Right renal pelvis (tissue), 4 donors: ENCODE measurements around the gene SLC17A5. TPM values are rescaled to one million over a fixed set of nuclear protein-coding genes. Genes with fewer than 3 reads are reported as not detected.
"Not testable (repeated sequence)": the region's sequence is repeated elsewhere in the genome, so short reads cannot be mapped to it uniquely, and the experiment has no call there.

ENCODE experiments used
- DNase-seq, 4 donors: peaks; one replicate each; pipeline ENCODE4 v3.0.0-alpha.2; 2013; ENCODE audit warnings: low read depth in 4 of 4, low spot score in 3 of 4, missing footprints in 1 of 4
- polyA plus RNA-seq, 4 donors: library from polyadenylated mRNA; unstranded; fragments of 120-200 nt; gene quantifications; one replicate each; pipeline ENCODE4 v1.2.1, GENCODE V29; 2013; ENCODE audit not compliant: insufficient read length in 4 of 4

The SLC17A5 gene
- polyA plus RNA-seq, 4 donors = 18.4 to 23.5 (median 21.0) TPM

DNA sequence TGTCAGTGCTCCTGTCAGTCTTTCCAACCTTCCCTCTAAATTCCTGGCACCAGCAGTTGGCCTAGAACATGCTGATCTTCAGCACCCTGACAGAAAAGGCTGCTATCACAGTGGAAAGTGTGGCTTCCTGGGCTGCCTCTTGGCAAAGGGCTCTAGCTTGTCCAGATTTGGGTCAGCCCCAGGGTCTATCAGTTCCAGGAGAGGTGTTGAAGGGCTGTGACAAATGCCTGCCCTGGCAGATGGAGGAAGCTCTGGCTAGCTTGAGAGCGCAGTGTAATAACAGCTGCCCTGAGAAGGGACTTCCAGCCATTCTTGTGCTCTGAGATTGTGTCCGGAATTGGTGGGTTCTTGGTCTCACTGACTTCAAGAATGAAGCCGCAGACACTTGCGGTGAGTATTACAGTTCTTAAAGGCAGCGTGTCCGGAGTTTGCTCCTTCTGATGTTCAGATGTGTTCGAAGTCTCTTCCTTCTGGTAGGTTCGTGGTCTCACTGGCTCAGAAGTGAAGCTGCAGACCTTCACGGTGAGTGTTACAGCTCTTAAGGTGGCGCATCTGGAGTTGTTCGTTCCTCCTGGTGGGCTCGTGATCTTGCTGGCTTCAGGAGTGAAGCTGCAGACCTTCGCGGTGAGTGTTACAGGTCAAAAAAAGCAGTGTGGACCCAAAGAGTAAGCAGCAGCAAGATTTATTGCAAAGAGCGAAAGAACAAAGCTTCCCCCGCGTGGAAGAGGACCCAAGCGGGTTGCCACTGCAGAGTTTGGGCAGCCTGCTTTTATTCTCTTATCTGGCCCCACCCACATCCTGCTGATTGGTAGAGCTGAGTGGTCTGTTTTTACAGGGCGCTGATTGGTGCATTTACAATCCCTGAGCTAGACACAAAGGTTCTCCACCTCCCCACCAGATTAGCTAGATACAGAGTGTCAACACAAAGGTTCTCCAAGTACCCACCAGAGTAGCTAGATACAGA is 82.3 kb downstream of the SLC17A5 start:
- DNase-seq = not testable (repeated sequence)

DNA sequence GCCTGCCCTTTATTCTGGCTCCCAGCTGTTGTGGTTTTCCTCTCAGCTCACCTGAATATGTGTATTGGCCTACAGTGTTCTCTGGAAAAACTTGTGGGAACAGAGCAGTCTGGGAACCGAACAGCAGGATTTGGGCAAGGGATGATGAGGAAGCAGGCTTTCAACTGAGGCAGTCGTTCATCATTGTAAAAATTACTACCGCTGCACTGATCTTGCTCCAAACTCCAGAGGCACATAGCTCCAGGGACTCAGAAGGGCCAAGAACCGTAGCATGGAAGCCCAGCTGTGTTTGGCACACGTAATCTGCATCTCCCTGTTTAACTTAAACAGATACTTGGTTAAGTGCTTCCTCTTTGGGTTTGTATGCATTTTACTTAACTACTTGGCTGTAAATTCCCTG is 84.7 kb downstream of the SLC17A5 start:
- DNase-seq = no peak

DNA sequence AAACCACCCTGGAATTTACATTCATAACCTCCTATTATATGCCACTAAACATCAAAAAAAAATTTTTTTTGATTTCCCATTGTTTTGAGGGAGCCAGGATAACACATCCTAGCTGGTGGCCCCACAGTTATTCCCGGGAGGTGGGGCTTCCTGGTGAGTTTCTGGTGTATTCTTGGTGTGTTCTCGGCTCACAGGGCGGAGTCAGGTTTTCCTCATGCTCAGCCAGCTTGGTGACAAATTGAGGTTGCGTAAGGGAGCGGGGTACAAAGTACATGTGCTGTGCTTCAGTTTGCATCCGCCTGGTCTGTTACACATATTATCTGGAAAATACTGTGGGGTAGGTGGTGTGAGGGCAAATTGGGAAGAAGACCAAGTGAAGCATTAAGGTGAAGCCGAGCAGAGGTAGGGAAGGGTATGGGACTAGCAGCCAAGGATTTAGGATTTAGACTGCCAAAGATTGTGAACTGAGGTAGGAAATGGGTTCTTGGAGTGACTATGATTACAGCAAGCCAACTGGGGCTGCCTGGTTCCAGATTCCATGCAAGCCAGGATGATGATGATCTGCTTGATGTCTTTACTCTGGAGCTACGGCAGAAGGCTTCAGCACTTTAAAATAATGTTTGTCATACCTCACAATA is 86.7 kb downstream of the SLC17A5 start:
- no peak for DNase-seq

DNA sequence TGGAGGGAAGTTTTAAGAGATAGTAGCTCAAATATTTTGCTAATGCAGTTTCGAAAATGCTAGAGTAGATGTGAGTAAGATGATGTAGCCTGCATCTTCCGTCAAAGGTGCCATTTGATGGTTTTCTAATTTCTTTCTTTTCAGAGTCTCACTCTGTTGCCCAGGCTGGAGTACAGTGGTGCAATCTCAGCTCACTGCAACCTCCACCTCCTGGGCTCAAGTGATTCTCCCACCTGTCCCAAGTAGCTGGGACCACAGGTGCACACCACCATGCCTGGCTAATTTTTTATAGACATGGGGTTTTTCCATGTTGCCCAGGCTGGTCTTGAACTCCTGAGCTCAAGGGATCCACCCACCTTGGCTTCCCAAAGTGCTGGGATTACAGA is 87.3 kb downstream of the SLC17A5 start:
- not testable (repeated sequence) for DNase-seq

DNA sequence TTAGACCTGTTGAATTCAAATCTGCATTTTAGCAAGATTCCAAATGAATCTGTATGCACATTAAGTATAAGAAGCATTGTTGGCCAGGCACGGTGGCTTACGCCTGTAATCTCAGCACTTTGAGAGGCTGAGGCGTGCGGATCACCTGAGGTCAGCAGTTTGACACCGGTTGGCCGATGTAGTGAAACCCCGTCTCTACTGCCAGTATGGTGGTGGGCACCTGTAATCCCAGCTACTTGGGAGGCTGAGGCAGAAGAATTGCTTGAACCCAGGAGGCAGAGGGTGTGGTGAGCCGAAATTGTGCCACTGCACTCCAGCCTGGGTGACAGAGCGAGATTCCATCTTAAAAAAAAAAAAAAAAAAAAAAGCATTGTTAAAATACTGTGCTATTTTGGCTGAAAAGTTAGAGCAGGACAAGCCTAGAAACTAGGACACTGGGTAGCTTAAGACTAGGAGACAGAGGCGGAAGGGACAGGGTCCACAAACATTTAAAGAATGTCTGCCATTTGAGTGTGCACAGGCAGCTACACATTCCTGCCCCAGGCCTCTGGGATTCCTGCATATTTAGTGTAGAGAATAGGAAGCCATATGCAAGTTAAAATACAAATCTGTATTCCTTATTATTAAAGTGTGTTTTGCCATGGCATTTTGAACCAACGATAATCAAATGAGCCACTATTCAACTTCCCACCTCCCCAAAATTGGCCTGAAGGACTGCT is 87.9 kb downstream of the SLC17A5 start:
- DNase-seq = peak in 1 of 4 donors; percentile 13

DNA sequence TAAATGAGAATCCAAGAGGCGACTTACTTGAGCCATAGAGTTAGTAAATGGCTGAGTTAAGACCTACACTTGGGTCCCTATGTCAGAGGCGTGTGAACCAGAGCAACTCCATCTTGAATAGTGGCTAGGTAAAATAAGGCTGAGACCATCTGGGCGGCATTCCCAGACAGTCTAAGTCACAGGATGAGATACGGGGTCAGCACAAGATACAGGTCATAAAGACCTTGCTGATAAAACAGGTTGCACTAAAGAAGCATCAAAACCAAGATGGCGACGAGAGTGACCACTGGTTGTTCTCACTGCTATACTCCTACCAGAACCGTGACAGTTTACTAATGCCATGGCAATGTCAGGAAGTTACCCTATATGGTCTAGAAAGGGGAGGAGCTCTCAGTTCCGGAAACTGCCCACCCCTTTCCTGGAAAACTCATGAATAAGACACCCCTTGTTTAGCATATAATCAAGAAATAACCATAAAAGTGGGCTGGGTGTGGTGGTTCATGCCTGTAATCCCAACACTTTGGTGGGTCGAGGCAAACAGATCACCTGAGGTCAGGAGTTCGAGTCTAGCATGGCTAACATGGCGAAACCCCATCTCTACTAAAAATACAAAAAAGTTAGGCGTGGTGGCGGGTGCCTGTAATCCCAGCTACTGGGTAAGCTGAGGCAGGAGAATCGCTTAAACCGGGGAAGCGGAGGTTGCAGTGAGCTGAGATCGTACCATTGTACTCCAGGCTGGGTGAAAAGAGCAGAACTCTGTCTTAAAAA is 89.0 kb downstream of the SLC17A5 start:
- DNase-seq = no peak

DNA sequence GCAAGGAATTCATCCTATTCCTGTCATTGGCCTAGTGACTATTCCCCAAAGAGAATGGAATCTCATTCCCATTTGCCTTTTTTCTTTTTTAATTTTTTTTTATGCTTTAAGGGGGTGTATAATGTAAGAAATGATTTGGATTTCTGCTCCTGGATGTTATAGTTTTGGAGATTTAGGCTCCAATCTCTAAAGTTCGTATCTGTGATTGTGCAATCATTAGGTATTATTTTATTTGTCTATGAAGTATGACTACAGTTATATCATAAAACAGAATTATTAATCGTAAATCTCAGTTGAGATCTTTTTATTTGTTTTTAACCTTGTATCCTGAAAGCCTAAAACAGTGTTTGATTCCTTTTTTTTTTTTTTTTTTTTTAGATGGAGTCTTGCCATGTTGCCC is 91.2 kb downstream of the SLC17A5 start:
- no peak for DNase-seq

DNA sequence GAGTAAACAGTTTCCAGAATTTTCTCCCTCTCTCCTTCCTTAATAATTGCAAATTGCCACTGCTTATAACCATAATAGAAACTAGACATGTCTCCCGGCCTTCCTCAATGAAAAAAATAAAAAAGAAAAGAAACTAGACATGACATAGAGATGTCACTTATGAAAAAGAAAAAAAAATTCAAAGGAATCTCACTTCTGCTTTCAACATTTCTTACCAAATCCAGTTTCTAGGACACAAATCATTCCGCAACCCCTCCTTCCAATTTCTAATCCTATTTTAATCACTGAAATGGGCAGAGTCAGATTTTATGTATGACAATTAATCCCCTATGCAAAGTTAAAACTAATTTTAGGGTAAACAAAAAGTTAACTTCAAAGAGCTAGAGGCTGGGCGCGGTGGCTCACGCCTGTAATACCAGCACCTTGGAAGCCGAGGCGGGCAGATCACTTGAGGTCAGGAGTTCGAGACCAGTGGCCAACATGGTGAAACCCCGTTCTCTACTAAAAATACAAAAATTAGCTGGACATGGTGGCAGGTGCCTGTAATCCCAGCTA is 92.9 kb downstream of the SLC17A5 start:
- DNase-seq = no peak

DNA sequence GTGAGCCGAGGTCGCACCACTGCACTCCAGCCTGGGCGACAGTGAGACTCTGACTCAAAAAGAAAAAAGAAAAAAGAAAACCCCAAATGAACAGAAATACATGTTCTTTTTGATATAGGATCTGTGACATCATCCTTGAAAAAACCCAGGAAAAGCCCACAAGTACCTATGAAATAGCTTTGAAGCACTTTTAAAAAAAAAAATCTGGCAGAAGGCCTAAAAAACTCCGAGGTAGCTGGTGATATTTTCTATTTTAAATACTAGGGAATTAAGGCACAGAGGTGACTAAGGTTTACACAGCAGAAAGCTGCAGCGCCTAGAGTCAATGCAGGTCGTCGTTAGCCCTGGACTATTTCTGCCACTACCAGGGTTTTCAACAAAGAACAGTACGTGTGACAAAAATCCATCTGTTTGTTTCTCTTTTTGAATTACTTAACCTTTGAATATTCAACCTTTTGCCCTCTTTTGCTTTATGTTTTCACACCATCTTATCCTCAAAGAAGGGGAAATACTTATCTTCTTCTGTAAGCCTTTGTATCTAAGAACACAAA is 93.5 kb downstream of the SLC17A5 start:
- no peak for DNase-seq

DNA sequence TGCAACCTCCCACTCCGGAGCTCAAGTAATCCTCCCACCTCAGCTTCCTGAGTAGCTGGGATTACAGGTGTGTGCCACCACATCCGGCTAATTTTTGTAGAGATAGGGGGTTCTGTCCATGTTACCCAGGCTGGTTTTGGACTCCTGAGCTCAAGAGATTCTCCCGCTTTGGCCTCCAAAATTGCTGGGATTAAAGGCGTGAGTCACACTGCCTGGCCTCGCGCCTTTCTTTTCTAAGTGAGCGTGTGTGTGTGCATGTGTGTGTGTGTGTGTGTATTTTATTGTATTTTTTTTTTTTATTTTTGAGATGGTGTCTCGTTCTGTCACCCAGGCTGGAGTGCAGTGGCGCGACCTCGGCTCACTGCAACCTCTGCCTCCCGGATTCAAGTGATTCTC is 94.4 kb downstream of the SLC17A5 start:
- DNase-seq = not testable (repeated sequence)

DNA sequence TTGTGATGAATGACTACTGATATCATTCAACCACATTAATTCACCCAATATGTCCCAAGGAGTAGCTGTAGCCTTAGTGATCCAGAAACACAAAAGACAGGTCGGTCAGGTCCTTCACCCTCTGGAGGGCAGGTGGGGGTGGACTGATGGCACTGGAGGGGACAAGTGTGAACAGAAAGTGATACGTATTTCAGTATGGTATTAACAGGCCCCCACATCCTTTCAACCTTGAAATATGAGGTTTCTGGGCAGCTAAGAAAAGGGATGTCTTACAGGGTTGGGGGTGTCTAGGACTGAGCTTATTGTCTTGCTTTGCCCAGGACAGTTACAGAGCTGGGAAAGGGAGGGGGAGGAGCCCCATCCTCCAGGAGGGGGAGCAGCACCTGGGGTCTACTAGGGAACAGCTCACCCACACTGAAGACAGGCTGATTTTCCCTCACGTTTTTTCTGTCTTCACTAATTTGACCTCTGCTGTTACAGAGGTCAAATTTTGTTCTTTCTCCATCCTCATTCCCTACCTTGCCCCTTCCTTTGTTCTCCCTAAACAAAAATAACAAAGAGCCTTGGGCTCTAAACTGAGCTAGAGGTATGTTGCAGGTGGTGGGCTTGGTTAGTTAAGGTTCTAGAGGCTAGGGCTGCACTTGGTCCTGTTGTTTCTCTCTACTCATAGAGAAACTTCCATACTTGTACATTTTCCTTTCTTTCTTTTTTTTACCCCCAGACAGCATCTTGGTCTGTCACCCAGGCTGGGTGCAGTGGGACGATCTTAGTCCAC is 95.0 kb downstream of the SLC17A5 start:
- no peak for DNase-seq

DNA sequence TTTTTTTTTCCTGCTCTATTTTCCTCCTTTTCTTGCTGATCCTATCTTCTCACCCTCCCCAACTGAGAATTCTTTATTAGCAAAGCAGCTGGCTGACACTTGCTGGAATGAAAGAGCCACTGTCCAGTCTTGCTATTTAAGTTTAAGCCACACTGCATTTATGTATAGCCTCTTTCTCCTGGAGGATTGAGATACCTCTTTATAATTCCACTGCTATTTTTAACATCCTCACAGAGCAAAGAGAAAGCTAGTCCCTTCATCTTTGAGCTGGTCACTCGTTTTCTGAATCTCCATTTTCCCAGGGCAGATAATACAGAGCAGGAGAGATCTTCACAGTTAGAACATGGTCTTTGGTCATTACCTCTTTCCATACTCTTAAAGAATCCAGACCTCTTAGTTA is 97.0 kb downstream of the SLC17A5 start:
- no peak for DNase-seq

DNA sequence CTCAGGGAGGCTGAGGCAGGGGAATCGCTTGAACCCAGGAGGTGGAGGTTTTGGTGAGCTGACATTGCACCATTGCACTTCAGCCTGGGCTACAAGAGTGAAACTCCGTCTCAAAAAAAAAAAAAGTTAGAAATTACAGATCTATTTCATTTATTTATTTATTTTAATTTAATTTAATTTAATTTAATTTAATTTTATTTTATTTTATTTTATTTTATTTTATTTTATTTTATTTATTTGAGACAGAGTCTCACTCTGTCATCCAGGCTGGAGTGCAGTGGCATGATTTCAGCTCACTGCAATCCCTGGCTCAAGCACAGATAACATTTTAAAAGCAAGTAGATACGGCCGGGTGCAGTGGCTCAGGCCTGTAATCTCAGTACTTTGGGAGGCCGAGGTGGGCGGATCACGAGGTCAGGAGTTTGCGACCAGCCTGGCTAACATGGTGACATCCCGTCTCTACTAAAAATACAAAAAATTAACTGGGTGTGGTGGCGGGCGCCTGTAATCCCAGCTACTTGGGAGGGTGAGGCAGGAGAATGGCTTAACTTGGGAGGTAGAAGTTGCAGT is 98.3 kb downstream of the SLC17A5 start:
- not testable (repeated sequence) for DNase-seq

DNA sequence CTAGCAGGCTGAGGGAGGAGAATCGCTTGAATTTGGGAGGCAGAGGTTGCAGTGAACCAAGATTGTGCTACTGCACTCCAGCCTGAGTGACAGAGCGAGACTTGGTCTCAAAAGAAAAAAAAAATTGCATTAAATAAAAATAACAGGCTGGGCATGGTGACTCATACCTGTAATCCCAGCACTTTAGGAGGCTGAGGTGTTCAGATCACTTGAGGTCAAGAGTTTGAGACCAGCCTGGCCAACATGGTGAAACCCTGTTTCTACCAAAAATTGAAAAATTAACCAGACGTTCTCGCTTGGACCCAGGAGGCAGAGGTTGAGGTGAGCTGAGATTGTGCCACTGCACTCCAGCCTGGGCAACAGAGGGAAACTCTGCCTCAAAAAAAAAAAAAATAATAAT is 102.7 kb downstream of the SLC17A5 start:
- not testable (repeated sequence) for DNase-seq

DNA sequence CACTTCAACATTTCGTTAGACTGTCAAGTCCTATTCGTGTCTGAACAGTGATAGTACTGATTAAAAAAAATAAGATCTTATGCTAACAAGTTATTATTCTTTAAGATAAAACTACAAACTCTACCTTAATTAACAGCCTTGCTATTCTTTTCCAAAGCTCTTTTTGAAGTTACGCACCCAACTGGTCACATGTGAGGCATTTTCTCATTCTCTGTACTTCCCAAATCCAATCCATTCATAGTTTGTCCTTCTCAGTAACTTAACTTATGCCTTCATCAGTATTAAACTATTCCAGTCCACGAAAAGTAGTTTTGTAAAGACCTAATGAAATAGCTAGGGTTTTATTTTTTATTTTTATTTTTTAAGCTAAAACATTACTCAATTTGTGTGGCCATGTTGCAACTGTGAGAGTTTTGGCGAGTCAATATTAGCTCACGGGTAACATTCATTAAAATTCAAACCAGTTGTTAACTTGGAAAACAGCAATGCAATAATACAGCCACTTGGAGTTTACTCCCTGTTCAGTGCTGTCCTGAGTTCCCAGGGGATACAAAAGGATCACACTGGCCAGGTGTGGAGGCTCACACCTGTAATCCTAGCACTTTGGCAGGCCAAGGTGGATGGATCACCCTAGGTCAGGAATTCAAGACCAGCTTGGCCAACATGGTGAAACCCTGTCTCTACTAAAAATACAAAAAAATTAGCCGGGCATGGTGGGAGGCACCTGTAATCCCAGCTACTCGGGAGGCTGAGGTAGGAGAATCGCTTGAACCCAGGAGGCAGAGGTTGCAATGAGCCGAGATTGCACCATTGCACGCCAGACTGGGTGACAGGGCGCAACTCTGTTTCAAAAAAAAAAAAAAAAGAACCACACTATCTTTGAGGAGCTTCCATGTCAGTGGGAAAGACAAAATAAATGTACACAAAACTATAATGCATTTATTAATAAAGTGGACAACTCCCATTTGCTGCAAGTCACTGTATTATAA is 105.0 kb downstream of the SLC17A5 start:
- no peak for DNase-seq

DNA sequence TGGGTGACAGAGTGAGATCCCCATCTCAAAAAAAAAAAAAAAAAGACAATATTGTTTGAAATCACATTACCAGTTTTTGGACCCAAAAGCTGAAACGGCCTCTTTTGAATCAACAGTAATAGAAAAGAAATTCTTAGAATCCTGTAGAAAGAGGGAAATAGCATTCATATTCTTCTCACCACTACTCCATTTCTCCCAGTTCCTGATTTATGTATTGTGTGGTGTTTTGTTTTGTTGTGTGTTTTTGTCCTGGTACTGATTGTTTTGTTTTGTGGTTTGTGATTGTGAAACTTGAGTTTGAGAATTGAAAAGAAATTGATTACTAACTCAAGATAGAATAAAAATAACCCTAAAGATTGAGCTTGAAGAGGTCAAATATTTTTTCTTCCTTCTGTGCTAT is 106.8 kb downstream of the SLC17A5 start:
- no peak for DNase-seq
